Ectodermal cell (in vitro differentiated cells): ENCODE data around the gene SRPRA. TPM values are rescaled to one million over a fixed set of nuclear protein-coding genes. Genes with fewer than 3 reads are reported as not detected.
A peak's percentile ranks its signal among the peaks of the same experiment; 100 is the strongest.

Experiments used
- H3K27ac ChIP-seq: 2 replicates; pipeline ENCODE4 v1.7.0; 2013; ENCODE audit warnings: mild to moderate bottlenecking, low read depth, low read length; ENCODE audit not compliant: insufficient read depth, poor library complexity, severe bottlenecking
- H3K27me3 ChIP-seq: 2 replicates; pipeline ENCODE4 v1.7.0; 2013; ENCODE audit warnings: mild to moderate bottlenecking, low read length; ENCODE audit not compliant: insufficient read depth, control insufficient read depth, poor library complexity, severe bottlenecking
- H3K36me3 ChIP-seq: one replicate; pipeline ENCODE4 v1.7.0; 2013; ENCODE audit warnings: low read length; ENCODE audit not compliant: control insufficient read depth, insufficient read depth
- H3K4me1 ChIP-seq: one replicate; pipeline ENCODE4 v1.7.0; 2013; ENCODE audit warnings: low read length; ENCODE audit not compliant: control insufficient read depth, insufficient read depth
- H3K4me3 ChIP-seq: 2 replicates; pipeline ENCODE4 v1.7.0; 2013; ENCODE audit warnings: low read depth, low read length, control low read depth; ENCODE audit not compliant: insufficient read depth
- H3K9me3 ChIP-seq: 2 replicates; pipeline ENCODE4 v1.7.0; 2013; ENCODE audit warnings: mild to moderate bottlenecking, low read length, moderate library complexity; ENCODE audit not compliant: control insufficient read depth
- WGBS, 2 experiments: methylation state at CpG; one replicate each; pipeline ENCODE4 v1.1.7; 2013; ENCODE audit warnings: missing lambda C conversion rate in 2 of 2; 5-methylcytosine and 5-hydroxymethylcytosine counted together
- polyA plus RNA-seq, 4 experiments: library from polyadenylated mRNA; stranded (reverse); fragments of 50-300 nt; gene quantifications; one replicate each; pipeline ENCODE4 v1.2.3, GENCODE V29; 2013

Gene SRPRA, protein sequence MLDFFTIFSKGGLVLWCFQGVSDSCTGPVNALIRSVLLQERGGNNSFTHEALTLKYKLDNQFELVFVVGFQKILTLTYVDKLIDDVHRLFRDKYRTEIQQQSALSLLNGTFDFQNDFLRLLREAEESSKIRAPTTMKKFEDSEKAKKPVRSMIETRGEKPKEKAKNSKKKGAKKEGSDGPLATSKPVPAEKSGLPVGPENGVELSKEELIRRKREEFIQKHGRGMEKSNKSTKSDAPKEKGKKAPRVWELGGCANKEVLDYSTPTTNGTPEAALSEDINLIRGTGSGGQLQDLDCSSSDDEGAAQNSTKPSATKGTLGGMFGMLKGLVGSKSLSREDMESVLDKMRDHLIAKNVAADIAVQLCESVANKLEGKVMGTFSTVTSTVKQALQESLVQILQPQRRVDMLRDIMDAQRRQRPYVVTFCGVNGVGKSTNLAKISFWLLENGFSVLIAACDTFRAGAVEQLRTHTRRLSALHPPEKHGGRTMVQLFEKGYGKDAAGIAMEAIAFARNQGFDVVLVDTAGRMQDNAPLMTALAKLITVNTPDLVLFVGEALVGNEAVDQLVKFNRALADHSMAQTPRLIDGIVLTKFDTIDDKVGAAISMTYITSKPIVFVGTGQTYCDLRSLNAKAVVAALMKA
- 54.0 TPM for polyA plus RNA-seq (2013, experiment 1 of 4)
- 60.4 TPM for polyA plus RNA-seq (2013, experiment 2 of 4)
- 51.3 TPM for polyA plus RNA-seq (2013, experiment 3 of 4)
- 56.9 TPM for polyA plus RNA-seq (2013, experiment 4 of 4)

GRCh38 chr11:126268708-126269579 lies at the start of gene SRPRA, which contains the start of gene FOXRED1:
TSS of gene SRPRA (minus strand) at chr11:126268895. CDS start at chr11:126268804, 91 bp downstream.
TSS of gene FOXRED1 (plus strand) at chr11:126269154. CDS start at chr11:126269207, 53 bp downstream.
- peaks cover 41% of the 10 kb centered on the region for H3K36me3 ChIP-seq
- H3K4me3 ChIP-seq, result peak within 1 kb of the TSS; percentile 99
- peaks cover 11% of the 10 kb centered on the region for H3K4me1 ChIP-seq
- H3K9me3 ChIP-seq, result no peaks in the 10 kb centered on the region
- WGBS, 2 experiments, result 1% methylated on average over 64 of the region's 64 CpGs
- H3K27ac ChIP-seq, result peak within 1 kb of the TSS; percentile 83
- no peaks in the 10 kb centered on the region for H3K27me3 ChIP-seq

DNA sequence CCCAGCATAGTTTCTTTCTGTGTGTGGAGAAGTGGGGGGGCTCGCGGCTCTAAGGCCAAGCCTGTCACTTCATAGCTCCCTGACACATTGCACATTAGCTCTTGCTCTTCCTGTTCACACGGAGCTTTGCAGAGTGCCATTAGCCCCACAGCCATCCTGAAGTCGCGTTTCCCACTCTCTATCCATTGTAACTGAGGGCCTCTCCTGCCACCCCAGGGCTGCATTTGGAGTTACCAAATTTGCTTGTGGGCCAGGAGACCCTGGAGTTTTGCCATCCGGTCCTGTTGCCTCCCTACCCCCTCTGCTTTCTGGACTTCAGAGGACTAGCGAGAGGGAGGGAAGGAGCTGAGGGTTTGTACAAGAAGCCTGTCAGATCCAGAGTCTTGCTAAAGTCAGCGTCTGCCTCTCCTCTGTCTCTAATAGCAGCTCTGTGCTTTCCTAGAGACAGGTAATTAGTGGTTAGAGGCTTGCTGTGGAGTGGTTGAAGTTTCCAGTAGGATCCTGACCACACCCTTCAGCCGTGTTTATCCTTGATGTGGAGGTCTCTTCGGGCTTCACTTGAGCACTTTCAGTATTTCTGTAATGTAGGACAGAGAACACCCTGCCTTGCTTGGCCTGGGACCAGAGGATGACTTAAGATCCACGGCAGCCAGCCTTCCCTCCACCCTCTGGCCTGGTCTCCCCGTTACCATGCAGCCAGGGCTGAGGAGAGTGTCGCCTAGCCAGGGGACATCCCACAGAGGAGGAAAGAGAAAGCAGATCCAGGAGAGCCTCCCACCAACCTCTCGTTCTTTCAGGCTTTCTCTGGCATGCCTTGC lies 49.3 kb upstream of the SRPRA start:
- 87 to 91% methylated on average over 14 of the region's 14 CpGs for WGBS, 2 experiments
- H3K27me3 ChIP-seq, result no peaks in the 10 kb centered on the region

GRCh38 chr11:126317432-126317755 lies 48.7 kb upstream of the SRPRA start:
- no peak overlapping the region for H3K4me3 ChIP-seq
- no peak overlapping the region for H3K27ac ChIP-seq
- no peaks in the 10 kb centered on the region for H3K9me3 ChIP-seq
- 94 to 100% methylated on average over 1 of the region's 1 CpG for WGBS, 2 experiments
- peaks cover 6% of the 10 kb centered on the region for H3K4me1 ChIP-seq
- no peaks in the 10 kb centered on the region for H3K27me3 ChIP-seq
- H3K36me3 ChIP-seq, result peaks cover 5% of the 10 kb centered on the region

More for the DNA sequence above, 49.3 kb upstream of the SRPRA start:
- Histone ChIP-seq H3K9me3 (no peaks in the 10 kb centered on the region), H3K27ac (no peak overlapping the region), H3K4me1 (peaks cover 6% of the 10 kb centered on the region), H3K36me3 (peaks cover 5% of the 10 kb centered on the region), H3K4me3 (no peak overlapping the region)

DNA sequence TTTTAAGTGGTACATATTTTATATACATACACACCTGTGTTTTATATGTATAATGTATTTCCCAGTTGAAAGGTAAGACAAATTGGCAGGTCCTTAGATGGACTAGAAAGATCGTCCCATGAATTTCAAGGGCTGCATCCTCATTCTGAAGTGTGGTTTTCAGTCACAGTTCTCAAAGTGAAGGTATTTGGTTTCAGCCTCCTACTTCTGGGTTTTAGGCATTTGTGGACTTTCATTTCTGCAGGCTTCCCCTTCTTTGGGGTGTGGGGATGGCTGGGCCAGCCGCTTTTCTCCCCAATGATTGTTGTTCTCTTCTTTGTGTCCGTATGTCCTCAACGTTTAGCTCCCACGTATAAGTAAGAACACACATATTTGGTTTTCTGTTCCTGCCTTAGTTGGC lies 45.1 kb upstream of the SRPRA start:
- H3K27me3 ChIP-seq, result no peaks in the 10 kb centered on the region
- H3K4me3 ChIP-seq, result no peak overlapping the region
- H3K4me1 ChIP-seq, result peaks cover 6% of the 10 kb centered on the region
- no peaks in the 10 kb centered on the region for H3K9me3 ChIP-seq
- H3K36me3 ChIP-seq, result peaks cover 5% of the 10 kb centered on the region
- no peak overlapping the region for H3K27ac ChIP-seq
- WGBS, 2 experiments, result 89% methylated on average over 5 of the region's 5 CpGs

DNA sequence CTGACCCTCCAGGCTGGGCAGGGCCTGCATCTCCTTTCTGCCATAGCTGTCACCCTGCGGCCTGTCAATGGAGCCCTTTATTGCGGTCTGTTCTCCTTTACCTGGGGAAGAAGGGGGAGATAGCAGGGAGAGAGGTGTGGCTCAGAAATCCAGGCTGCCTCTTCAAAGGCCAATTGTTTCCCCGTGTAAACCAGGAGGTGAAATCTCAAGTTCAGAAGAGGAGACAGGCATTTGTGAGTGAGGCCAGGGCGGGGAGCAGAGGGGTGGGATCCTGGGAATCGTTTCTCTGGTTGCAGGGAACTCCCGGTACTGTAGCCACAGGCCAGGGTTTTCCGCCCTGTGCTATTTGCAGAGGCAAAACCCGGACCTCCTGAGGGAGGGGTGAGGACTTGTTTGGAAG lies 44.3 kb upstream of the SRPRA start:
- WGBS, 2 experiments, result 94% methylated on average over 8 of the region's 8 CpGs
- H3K27ac ChIP-seq, result no peak overlapping the region
- H3K36me3 ChIP-seq, result peaks cover 5% of the 10 kb centered on the region
- H3K27me3 ChIP-seq, result no peaks in the 10 kb centered on the region
- no peak overlapping the region for H3K4me3 ChIP-seq
- no peaks in the 10 kb centered on the region for H3K9me3 ChIP-seq
- no peaks in the 10 kb centered on the region for H3K4me1 ChIP-seq

- no peaks in the 10 kb centered on the region for H3K4me1 ChIP-seq
- no peaks in the 10 kb centered on the region for H3K9me3 ChIP-seq
- H3K27ac ChIP-seq, result no peak overlapping the region
- peaks cover 5% of the 10 kb centered on the region for H3K36me3 ChIP-seq
- no peak overlapping the region for H3K4me3 ChIP-seq
- no peaks in the 10 kb centered on the region for H3K27me3 ChIP-seq
- whole genome bisulfite sequencing, 2 experiments, result 96% methylated on average over 13 to 14 of the region's 14 CpGs
Observed at GRCh38 chr11:126311401-126312291, 43.0 kb upstream of the SRPRA start.

- no peak overlapping the region for H3K4me3 ChIP-seq
- H3K27ac ChIP-seq, result no peak overlapping the region
- H3K36me3 ChIP-seq, result peaks cover 5% of the 10 kb centered on the region
- no peaks in the 10 kb centered on the region for H3K27me3 ChIP-seq
- no peaks in the 10 kb centered on the region for H3K9me3 ChIP-seq
- no peaks in the 10 kb centered on the region for H3K4me1 ChIP-seq
- 79 to 80% methylated on average over 6 of the region's 6 CpGs for WGBS, 2 experiments
Observed at GRCh38 chr11:126310992-126311310, 42.3 kb upstream of the SRPRA start.

DNA sequence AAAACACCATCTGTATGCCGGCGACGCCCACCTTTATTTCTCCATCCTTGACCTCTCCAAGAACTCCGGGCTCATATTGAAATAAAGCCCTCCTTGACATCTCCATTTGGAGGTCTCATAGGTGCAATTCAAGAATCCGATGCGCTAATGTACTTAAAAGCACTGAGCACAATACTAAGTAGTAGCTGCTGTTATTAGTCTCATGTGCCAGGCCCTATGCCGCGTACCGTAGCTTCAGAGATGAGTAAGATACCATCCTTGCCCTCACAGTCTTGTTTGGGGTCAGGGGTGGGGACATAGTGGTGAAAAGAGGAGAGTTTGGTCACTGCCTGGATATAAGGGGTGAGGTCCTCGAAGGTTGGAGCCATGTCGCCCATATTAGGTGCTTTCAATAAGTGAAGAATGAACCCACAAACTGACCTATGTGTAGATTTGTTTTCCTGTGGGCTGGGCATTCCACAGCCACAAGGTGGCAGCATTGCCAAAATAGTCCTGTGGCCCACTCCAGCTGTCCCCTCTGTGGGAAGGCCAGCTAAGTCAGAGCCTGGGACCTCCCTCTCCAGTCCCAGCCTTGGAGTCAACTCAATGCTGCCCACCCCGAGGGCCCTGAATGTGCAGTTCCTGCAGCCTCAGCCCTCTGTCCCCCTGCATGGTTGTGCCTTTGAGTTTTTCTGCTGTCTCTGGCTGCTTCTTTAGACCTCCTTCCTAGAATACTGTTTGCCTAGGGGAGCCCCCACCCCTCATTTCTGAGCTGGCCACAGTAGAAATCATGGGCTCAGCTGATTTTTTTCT lies 41.7 kb upstream of the SRPRA start:
- Histone ChIP-seq H3K36me3 (peaks cover 5% of the 10 kb centered on the region), H3K27ac (no peak overlapping the region), H3K9me3 (no peaks in the 10 kb centered on the region), H3K4me3 (no peak overlapping the region), H3K4me1 (no peaks in the 10 kb centered on the region), H3K27me3 (no peaks in the 10 kb centered on the region)
- 79 to 80% methylated on average over 12 of the region's 12 CpGs for WGBS, 2 experiments
